ENCODE measurements around the gene LNP1. TPM values are rescaled to one million over a fixed set of nuclear protein-coding genes. Genes with fewer than 3 reads are reported as not detected.
"Not testable (repeated sequence)": the region's sequence is repeated elsewhere in the genome, so short reads cannot be mapped to it uniquely, and the experiment has no call there.

Gene LNP1
- total RNA-seq, 1 donor from 2014 or later = 2.8 TPM

DNA sequence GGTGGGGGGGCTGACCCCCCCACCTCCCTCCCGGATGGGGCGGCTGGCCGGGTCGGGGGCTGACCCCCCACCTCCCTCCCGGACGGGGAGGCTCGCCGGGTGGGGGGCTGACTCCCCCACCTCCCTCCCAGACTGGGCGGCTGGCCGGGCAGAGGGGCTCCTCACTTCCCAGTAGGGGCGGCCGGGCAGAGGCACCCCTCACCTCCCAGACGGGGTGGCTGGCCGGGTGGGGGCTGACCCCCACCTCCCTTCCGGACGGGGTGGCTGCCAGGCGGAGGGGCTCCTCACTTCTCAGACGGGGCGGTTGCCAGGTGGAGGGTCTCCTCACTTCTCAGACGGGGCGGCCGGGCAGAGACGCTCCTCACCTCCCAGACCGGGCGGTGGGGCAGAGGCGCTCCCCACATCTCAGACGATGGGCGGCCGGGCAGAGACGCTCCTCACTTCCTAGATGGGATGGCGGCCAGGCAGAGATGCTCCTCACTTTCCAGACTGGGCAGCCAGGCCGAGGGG lies 76.6 kb downstream of the LNP1 start:
- H3K9me3 Mint-ChIP-seq; H3K27me3 Mint-ChIP-seq (ENCODE audit: low read depth); intact Hi-C loops (cut with micrococcal nuclease); H3K4me1 Mint-ChIP-seq (ENCODE audit: low read depth); H3K4me3 Mint-ChIP-seq (ENCODE audit: low read depth); H3K27ac Mint-ChIP-seq; H3K36me3 Mint-ChIP-seq (ENCODE audit: low read depth); DNase-seq (ENCODE audit: low spot score): not testable (repeated sequence)

DNA sequence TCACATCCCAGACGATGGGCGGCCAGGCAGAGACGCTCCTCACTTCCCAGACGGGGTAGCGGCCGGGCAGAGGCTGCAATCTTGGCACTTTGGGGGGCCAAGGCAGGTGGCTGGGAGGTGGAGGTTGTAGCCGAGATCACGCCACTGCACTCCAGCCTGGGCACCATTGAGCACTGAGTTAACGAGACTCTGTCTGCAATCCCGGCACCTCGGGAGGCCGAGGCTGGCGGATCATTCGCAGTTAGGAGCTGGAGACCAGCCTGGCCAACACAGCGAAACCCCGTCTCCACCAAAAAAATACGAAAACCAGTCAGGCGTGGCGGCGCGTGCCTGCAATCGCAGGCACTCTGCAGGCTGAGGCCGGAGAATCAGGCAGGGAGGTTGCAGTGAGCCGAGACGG lies 77.2 kb downstream of the LNP1 start:
- H3K36me3 Mint-ChIP-seq (ENCODE audit: low read depth); DNase-seq (ENCODE audit: low spot score); H3K4me3 Mint-ChIP-seq (ENCODE audit: low read depth); intact Hi-C loops (cut with micrococcal nuclease); H3K9me3 Mint-ChIP-seq; H3K27ac Mint-ChIP-seq; H3K27me3 Mint-ChIP-seq (ENCODE audit: low read depth); H3K4me1 Mint-ChIP-seq (ENCODE audit: low read depth): not testable (repeated sequence)

DNA sequence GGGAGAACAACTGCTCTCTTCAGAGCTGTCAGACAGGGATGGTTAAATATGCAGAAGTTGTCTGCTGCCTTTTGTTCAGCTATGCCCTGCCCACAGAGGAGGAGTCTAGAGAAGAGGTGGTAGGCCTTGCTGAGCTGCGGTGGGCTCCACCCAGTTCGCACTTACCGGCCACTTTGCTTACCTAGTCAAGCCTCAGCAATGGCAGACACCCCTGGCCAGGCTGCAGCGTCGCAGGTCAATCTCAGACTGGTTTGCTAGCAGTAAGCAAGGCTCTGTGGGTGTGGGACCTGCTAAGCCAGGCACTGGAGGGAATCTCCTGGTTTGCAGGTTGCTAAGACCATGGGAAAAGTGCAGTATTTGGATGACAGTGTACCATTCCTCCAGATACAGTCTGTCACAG lies 78.7 kb downstream of the LNP1 start:
- H3K27ac Mint-ChIP-seq = no peak overlapping the region
- H3K4me1 Mint-ChIP-seq (ENCODE audit: low read depth) = no peaks in the 10 kb centered on the region
- no peaks in the 10 kb centered on the region for H3K36me3 Mint-ChIP-seq (ENCODE audit: low read depth)
- peaks cover 13% of the 10 kb centered on the region for H3K27me3 Mint-ChIP-seq (ENCODE audit: low read depth)
- H3K9me3 Mint-ChIP-seq = no peaks in the 10 kb centered on the region
- H3K4me3 Mint-ChIP-seq (ENCODE audit: low read depth) = no peak overlapping the region
- no peak for DNase-seq (ENCODE audit: low spot score)
- intact Hi-C loops (cut with micrococcal nuclease) = no loop called here

DNA sequence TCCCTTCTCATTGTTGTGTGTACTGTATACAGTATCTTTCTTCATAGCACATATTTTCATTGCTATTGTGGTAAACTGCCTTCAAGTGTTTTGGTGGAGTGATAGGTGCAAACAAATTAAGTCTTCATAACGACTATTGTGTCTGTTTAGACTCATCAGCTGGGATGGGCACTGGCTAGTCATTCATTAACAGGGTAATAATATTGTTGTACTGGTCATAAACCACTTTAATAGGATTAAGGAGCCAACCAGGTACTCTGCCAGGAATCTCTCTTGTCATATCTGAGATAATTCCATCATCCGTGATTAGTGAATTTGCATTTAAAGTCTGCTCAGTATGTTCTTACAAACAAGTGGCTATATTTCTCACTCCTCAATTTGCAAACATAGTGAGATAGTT lies 80.8 kb downstream of the LNP1 start:
- H3K27ac Mint-ChIP-seq = no peak overlapping the region
- H3K9me3 Mint-ChIP-seq = no peaks in the 10 kb centered on the region
- no peak for DNase-seq (ENCODE audit: low spot score)
- peaks cover 21% of the 10 kb centered on the region for H3K27me3 Mint-ChIP-seq (ENCODE audit: low read depth)
- no peak overlapping the region for H3K4me3 Mint-ChIP-seq (ENCODE audit: low read depth)
- no peaks in the 10 kb centered on the region for H3K4me1 Mint-ChIP-seq (ENCODE audit: low read depth)
- intact Hi-C loops (cut with micrococcal nuclease) = no loop called here
- H3K36me3 Mint-ChIP-seq (ENCODE audit: low read depth) = no peaks in the 10 kb centered on the region

DNA sequence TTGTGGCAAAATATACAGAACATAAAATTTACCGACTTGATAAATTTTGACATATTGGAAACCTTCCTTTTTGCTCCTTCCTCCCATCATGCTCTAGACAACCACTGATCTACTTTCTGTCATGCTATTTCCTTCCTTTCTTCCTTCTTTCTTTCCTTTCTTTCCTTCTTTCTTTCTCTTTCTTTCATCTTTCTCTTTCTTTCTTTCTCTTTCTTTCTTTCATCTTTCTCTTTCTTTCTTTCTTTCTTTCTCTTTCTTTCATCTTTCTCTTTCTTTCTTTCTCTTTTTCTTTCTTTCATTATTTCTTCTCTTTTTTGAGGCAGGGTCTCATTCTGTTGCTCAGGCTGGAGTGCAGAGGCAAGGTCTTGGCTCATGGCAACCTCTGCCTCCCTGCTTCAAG lies 82.2 kb downstream of the LNP1 start:
- Mint-ChIP-seq H3K36me3 (ENCODE audit: low read depth) (no peaks in the 10 kb centered on the region), H3K27me3 (ENCODE audit: low read depth) (peaks cover 23% of the 10 kb centered on the region), H3K4me1 (ENCODE audit: low read depth) (no peaks in the 10 kb centered on the region), H3K4me3 (ENCODE audit: low read depth) (no peak overlapping the region), H3K27ac (no peak overlapping the region), H3K9me3 (no peaks in the 10 kb centered on the region)
- DNase-seq (ENCODE audit: low spot score) = no peak
- intact Hi-C loops (cut with micrococcal nuclease) = no loop called here

DNA sequence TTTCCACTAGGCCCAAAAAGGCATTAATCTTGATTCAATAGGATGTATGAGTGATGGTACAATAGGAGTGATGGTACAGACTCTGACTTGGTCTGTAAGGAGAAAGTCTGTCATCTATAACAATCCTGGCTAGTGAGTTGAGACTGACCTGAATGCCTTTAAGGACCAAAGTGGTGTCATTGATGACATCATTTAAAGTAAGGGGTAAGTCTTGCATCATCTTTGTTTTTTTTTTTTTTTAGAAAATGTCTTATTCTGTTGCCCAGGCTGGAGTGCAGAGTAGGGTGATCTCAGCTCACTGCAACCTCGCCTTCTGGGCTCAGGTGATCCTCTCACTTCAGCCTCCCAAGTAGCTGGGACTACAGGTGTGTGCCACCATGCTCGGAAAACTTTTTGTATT lies 85.5 kb downstream of the LNP1 start:
- DNase-seq (ENCODE audit: low spot score) = no peak
- Mint-ChIP-seq H3K27me3 (ENCODE audit: low read depth) (peaks cover 38% of the 10 kb centered on the region), H3K27ac (no peak overlapping the region), H3K9me3 (no peaks in the 10 kb centered on the region), H3K4me3 (ENCODE audit: low read depth) (no peak overlapping the region), H3K36me3 (ENCODE audit: low read depth) (no peaks in the 10 kb centered on the region), H3K4me1 (ENCODE audit: low read depth) (peaks cover 1% of the 10 kb centered on the region)
- intact Hi-C loops (cut with micrococcal nuclease) = no loop called here

DNA sequence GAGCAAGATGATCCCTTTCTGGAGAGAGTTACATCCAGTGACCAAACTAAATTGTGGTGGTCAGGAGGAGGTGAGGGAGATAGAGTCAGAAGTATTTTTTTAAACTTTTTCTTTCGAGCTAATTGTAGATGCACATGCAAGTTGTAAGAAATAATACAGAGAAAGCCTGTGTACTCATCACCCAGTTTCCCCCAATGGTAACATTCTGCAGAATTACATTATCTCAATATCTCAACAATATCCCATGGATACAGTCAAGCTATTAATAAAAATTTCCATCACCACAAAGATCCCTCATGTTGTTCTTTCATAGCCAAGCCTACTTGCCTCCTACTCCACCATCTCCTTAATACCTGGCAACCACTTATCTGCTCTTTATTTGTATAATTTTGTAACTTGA lies 87.8 kb downstream of the LNP1 start:
- DNase-seq (ENCODE audit: low spot score) = no peak
- H3K27me3 Mint-ChIP-seq (ENCODE audit: low read depth) = peaks cover 38% of the 10 kb centered on the region
- no peaks in the 10 kb centered on the region for H3K9me3 Mint-ChIP-seq
- intact Hi-C loops (cut with micrococcal nuclease) = no loop called here
- H3K36me3 Mint-ChIP-seq (ENCODE audit: low read depth) = no peaks in the 10 kb centered on the region
- H3K27ac Mint-ChIP-seq = no peak overlapping the region
- no peak overlapping the region for H3K4me3 Mint-ChIP-seq (ENCODE audit: low read depth)
- peaks cover 8% of the 10 kb centered on the region for H3K4me1 Mint-ChIP-seq (ENCODE audit: low read depth)

DNA sequence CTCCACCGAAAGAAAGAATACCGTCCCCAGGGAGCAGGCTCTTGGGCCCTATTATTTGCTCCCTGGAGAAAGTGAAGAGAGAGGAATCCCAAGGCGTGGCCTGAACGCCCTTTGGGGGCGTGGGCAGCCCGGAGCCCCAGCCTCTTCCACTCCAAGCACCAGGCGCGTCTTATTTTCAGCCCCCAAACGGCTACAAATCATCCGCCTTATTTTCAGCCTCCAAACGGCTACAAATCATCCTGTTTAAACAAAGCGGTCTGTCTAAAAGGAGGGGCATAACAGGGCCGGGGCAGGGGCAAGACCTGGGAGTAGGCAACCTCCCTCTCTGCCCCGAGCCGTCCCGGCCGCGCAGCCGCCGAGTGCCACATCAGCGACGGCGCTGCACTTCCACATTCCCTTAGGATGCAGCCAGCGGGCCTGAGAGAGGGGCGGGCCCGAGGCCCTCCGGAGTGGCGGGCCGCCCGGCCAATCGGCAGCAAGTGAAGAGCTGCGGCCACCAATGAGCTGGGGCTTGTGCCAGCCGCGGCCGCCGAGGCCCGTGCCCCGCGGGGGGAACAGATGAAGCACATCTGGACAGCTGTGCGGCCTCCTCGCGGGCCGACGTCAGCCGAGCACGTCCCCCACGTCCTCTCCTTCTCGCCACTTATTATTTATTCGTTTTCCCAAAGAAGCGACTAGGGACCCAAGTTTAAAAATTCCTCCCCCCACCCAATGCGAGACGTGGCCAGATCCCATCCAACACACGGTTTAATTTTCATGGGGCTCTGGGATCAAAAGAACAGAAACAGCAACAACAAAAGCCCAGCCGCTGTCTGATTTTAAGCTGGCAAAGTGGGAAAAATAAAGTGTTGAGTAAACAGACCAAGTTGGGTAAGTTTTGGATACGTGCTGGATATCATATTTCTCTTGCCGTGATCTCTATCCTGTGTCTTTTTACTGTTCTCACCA lies 91.0 kb downstream of the LNP1 start, which contains the start of gene TMEM45A:
TSS of gene TMEM45A (plus strand) at position 561 of the 948 bp plus-strand sequence. CDS start 62,593 bp downstream, outside the sequence.
- Mint-ChIP-seq H3K4me1 (ENCODE audit: low read depth) (peaks cover 8% of the 10 kb centered on the region), H3K27me3 (ENCODE audit: low read depth) (peaks cover 32% of the 10 kb centered on the region), H3K27ac (peak within 1 kb of the TSS; percentile 58), H3K4me3 (ENCODE audit: low read depth) (peak within 1 kb of the TSS; percentile 87), H3K36me3 (ENCODE audit: low read depth) (no peaks in the 10 kb centered on the region), H3K9me3 (no peaks in the 10 kb centered on the region)
- peak; percentile 74 for DNase-seq (ENCODE audit: low spot score)
- intact Hi-C loops (cut with micrococcal nuclease) = loop anchor here (1.0 kb wide), 2 partner anchors 91 to 232 kb away; partner anchors contain the start of genes LNP1, TBC1D23 and TOMM70

DNA sequence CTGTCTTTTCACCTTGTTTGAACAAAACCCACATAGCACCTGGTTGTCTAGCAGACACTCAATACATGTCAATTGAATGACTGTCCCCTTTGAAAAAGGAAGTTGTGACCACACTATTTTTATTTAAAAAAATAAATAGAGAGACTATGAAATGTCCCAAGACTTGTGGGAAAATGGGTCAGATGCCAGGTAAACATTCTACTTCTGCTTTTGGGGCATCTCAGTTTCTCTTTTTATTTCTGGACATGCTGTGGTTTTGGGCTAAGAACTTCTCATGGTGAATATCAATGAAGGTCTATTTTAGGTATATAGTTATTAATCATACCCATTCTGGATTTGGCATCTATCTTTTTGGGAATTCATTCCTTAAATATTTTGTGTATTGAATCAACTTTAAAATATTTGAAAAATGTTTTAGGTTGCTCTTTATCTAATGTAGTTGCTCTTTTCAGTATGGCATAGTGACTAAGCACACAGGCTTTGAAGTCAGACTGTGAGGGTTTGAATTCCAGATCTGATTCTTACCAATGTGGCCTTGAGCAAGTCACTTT lies 95.4 kb downstream of the LNP1 start:
- Mint-ChIP-seq H3K36me3 (ENCODE audit: low read depth) (no peaks in the 10 kb centered on the region), H3K27ac (no peak overlapping the region), H3K9me3 (no peaks in the 10 kb centered on the region), H3K4me1 (ENCODE audit: low read depth) (peaks cover 7% of the 10 kb centered on the region), H3K27me3 (ENCODE audit: low read depth) (peaks cover 19% of the 10 kb centered on the region), H3K4me3 (ENCODE audit: low read depth) (no peak overlapping the region)
- DNase-seq (ENCODE audit: low spot score) = no peak
- intact Hi-C loops (cut with micrococcal nuclease) = no loop called here

DNA sequence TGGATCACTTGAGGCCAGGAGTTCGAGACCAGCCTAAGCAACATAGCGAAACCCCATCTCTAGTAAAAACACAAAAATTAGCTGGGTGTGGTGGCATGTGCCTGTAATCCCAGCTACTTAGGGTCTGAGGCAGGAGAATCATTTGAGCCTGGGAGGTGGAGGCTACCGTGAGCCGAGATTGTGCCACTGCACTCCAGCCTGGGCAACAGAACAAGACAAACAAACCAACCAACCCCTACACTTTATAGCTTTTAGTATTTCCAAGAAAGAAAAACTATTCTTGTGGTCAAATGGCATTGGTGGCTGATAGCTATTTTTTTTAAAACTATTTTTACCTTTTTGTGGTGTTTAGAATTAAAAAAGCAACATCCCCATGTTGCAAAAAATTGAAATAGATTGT lies 98.3 kb downstream of the LNP1 start:
- no peak overlapping the region for H3K27ac Mint-ChIP-seq
- no peaks in the 10 kb centered on the region for H3K4me1 Mint-ChIP-seq (ENCODE audit: low read depth)
- DNase-seq (ENCODE audit: low spot score) = no peak
- peaks cover 18% of the 10 kb centered on the region for H3K27me3 Mint-ChIP-seq (ENCODE audit: low read depth)
- intact Hi-C loops (cut with micrococcal nuclease) = no loop called here
- H3K36me3 Mint-ChIP-seq (ENCODE audit: low read depth) = no peaks in the 10 kb centered on the region
- no peak overlapping the region for H3K4me3 Mint-ChIP-seq (ENCODE audit: low read depth)
- H3K9me3 Mint-ChIP-seq = no peaks in the 10 kb centered on the region

DNA sequence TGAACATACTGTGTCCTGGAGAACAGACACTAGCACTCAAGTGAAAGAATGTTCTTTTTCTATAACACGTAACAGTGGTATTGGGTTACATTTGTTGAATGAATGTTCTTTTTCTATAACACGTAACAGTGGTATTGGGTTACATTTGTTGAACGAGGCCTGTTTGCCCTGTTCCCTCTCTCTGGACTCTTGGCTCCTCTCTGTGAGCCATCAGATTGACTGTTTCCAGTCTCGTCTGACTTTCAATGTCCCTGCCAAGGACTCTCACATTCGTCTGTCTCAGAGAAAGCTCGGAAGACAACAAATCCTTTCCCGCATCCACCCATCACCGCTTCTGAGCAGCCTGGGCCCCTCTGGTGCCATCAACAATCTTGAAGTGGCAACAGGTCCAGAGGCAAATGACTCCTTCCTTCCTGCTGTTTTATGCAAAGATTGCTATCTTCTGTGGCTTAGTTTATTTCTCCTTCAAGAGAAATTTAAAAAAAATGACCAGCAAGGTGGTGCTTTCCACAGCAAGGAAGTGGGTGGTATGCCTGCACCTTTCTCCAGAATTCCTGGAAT lies 99.1 kb downstream of the LNP1 start:
- H3K27ac Mint-ChIP-seq = no peak overlapping the region
- intact Hi-C loops (cut with micrococcal nuclease) = no loop called here
- H3K4me1 Mint-ChIP-seq (ENCODE audit: low read depth) = no peaks in the 10 kb centered on the region
- DNase-seq (ENCODE audit: low spot score) = no peak
- H3K27me3 Mint-ChIP-seq (ENCODE audit: low read depth) = peaks cover 16% of the 10 kb centered on the region
- H3K9me3 Mint-ChIP-seq = no peaks in the 10 kb centered on the region
- no peak overlapping the region for H3K4me3 Mint-ChIP-seq (ENCODE audit: low read depth)
- no peaks in the 10 kb centered on the region for H3K36me3 Mint-ChIP-seq (ENCODE audit: low read depth)

DNA sequence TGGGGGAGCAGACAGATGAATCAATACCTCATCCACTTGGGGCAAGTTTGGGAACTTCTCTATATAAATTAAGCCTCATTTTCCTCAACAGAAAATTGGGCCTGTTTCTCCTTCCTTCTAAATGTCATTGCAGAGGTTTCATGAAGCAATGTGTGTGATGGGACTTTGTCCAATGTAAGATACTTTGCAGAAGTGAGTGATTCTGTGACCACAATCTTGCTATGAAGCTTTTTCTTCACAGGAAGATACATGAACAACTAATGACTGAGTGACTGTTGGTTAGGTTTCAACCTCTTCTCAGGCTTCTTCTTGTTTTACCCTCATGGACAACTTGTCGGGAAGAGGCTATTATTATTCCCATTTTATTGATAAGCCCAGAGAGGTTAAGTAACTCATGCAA lies 102.1 kb downstream of the LNP1 start:
- Mint-ChIP-seq H3K36me3 (ENCODE audit: low read depth) (no peaks in the 10 kb centered on the region), H3K9me3 (no peaks in the 10 kb centered on the region), H3K27me3 (ENCODE audit: low read depth) (peaks cover 20% of the 10 kb centered on the region), H3K4me3 (ENCODE audit: low read depth) (no peak overlapping the region), H3K4me1 (ENCODE audit: low read depth) (no peaks in the 10 kb centered on the region), H3K27ac (no peak overlapping the region)
- intact Hi-C loops (cut with micrococcal nuclease) = no loop called here
- no peak for DNase-seq (ENCODE audit: low spot score)
